GM23248 (cell line): ENCODE results near the gene CUL9. TPM values are rescaled to one million over a fixed set of nuclear protein-coding genes. Genes with fewer than 3 reads are reported as not detected.

Experiments
- DNase-seq: peaks from one replicate; pipeline ENCODE4 v3.0.0-alpha.2; 2015
- H2AFZ ChIP-seq: fragments of 200-600 bp; sonication (generic); 2 replicates; pipeline ENCODE4 v1.6.1; 2016; ENCODE audit warnings: antibody characterized with exemption
- H3F3A ChIP-seq: fragments of 200-600 bp; sonication (generic); 2 replicates; pipeline ENCODE4 v1.6.1; 2016; ENCODE audit warnings: mild to moderate bottlenecking, antibody characterized with exemption, mixed run types; ENCODE audit not compliant: insufficient read depth
- H3K27ac ChIP-seq: fragments of 200-600 bp; sonication (generic); 2 replicates; pipeline ENCODE4 v1.5.1; 2016; ENCODE audit warnings: mild to moderate bottlenecking
- H3K27me3 ChIP-seq: fragments of 200-600 bp; sonication (generic); replicated peaks from 2 replicates; pipeline ENCODE4 v1.6.1; 2016; ENCODE audit warnings: mild to moderate bottlenecking; ENCODE audit not compliant: insufficient read depth
- H3K36me3 ChIP-seq: fragments of 200-600 bp; sonication (generic); 2 replicates; pipeline ENCODE4 v1.6.1; 2016; ENCODE audit warnings: low read depth, mild to moderate bottlenecking
- H3K4me1 ChIP-seq: fragments of 200-600 bp; sonication (generic); 2 replicates; pipeline ENCODE4 v1.6.1; 2016; ENCODE audit warnings: mild to moderate bottlenecking; ENCODE audit not compliant: insufficient read depth
- H3K4me2 ChIP-seq: fragments of 200-600 bp; sonication (generic); one replicate; pipeline ENCODE4 v1.6.1; 2016; ENCODE audit warnings: mild to moderate bottlenecking; ENCODE audit not compliant: unreplicated experiment
- H3K4me3 ChIP-seq: fragments of 200-600 bp; sonication (generic); 2 replicates; pipeline ENCODE4 v1.5.1; 2016; ENCODE audit warnings: mild to moderate bottlenecking
- H3K79me2 ChIP-seq: fragments of 200-600 bp; sonication (generic); 2 replicates; pipeline ENCODE4 v1.6.1; 2016; ENCODE audit warnings: mild to moderate bottlenecking; ENCODE audit not compliant: insufficient read depth
- H3K9ac ChIP-seq: fragments of 200-600 bp; sonication (generic); 2 replicates; pipeline ENCODE4 v1.6.1; 2016; ENCODE audit warnings: mild to moderate bottlenecking
- H3K9me2 ChIP-seq: fragments of 200-600 bp; sonication (generic); 2 replicates; pipeline ENCODE4 v1.6.1; 2016; ENCODE audit warnings: mixed run types, mild to moderate bottlenecking, moderate library complexity; ENCODE audit not compliant: insufficient read depth
- H3K9me3 ChIP-seq: fragments of 200-600 bp; sonication (generic); one replicate; pipeline ENCODE4 v1.6.1; 2017; ENCODE audit warnings: low read depth
- H4K20me1 ChIP-seq: fragments of 200-600 bp; sonication (generic); 2 replicates; pipeline ENCODE4 v1.6.0; 2016; ENCODE audit not compliant: insufficient read depth
- EZH2 ChIP-seq: fragments of 200-600 bp; sonication (generic); IDR thresholded peaks from 2 replicates; pipeline ENCODE4 v1.6.1; 2018; ENCODE audit warnings: antibody characterized with exemption, mild to moderate bottlenecking; ENCODE audit not compliant: insufficient read depth, poor library complexity, severe bottlenecking
- EZH2phosphoT487 ChIP-seq: fragments of 200-600 bp; sonication (generic); IDR thresholded peaks from 2 replicates; pipeline ENCODE4 v1.6.1; 2018; ENCODE audit warnings: antibody characterized with exemption, moderate library complexity, mild to moderate bottlenecking, low read depth; ENCODE audit not compliant: insufficient read depth
- WGBS, 2 experiments: methylation state at CpG; one replicate each; pipeline ENCODE4 v1.1.6; 2015 to 2017; ENCODE audit warnings: low lambda C conversion rate in 2 of 2, low coverage in 1 of 2; ENCODE audit errors: missing lambda C conversion rate in 2 of 2; 5-methylcytosine and 5-hydroxymethylcytosine counted together
- in situ Hi-C: fragments of 300-500 bp; cut with MboI; formaldehyde crosslinking; loops from 2 replicates; pipeline ENCODE4 v1.15.0; 2020
- polyA plus RNA-seq: library from polyadenylated mRNA; unstranded; fragments of >200 nt; fragmentation: Nextera tagmentation; extraction: Ambion mirVana; gene quantifications from 2 replicates; pipeline ENCODE4 v1.2.1, GENCODE V29; 2016
- total RNA-seq: library from RNA; depleted of rRNA; stranded (reverse); fragments of >200 nt; shearing (Covaris generic); gene quantifications from 2 replicates; pipeline ENCODE4 v1.2.3, GENCODE V29; 2014

The CUL9 gene
- total and polyA plus RNA-seq, 2 experiments from 2014 or later: 8.5 to 15.0 TPM

DNA sequence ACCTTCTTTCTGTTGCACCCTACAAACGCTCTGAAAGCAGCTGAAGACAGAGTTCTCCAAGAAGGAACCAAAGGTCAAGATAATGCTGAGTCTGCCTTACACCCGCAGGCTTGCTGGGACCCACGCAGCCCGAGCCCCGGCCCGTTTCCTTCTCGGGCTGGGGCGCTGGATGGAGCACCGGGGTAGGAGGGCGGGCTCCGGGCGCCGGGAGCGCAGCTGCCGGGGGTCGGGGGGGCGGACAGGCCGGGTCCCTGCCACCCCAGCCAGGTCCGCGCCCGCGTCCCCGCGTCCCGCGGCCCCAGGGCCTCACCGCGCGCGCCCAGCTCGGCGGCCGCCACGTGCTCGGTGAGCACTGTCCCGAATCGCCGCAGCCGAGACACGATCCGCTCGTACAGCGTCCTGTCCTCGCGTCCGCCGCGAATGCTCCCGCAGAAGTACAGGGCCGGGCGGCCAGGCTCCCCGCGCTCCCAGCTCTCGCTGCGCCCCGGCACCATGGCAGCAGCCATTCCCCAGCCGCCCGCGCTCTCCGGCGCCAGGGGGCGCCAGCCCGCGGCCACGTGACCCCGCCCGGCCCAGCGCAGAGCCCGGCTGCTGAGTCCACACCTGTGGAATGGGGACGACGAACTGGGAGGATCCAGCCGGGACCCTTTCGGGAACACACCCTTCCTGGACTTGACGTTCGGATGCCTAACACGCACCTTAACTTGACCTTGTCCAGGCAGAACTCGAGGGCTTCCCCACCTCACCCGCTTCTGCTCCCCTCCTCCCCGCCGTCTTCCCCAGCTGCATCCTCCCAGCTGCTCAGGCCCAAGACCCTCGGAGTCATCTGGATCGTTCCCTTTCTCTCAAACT is 47.2 kb downstream of the CUL9 start, which contains the start of gene DNPH1:
Gene DNPH1, minus strand, starts transcription at position 531 of the 852 bp plus-strand sequence. Its CDS starts 25 bp downstream, at position 506.
- peak; percentile 85 for DNase-seq
- TF ChIP-seq EZH2phosphoT487 (no peak), EZH2 (no peak)
- in situ Hi-C loops: no loop called here

DNA sequence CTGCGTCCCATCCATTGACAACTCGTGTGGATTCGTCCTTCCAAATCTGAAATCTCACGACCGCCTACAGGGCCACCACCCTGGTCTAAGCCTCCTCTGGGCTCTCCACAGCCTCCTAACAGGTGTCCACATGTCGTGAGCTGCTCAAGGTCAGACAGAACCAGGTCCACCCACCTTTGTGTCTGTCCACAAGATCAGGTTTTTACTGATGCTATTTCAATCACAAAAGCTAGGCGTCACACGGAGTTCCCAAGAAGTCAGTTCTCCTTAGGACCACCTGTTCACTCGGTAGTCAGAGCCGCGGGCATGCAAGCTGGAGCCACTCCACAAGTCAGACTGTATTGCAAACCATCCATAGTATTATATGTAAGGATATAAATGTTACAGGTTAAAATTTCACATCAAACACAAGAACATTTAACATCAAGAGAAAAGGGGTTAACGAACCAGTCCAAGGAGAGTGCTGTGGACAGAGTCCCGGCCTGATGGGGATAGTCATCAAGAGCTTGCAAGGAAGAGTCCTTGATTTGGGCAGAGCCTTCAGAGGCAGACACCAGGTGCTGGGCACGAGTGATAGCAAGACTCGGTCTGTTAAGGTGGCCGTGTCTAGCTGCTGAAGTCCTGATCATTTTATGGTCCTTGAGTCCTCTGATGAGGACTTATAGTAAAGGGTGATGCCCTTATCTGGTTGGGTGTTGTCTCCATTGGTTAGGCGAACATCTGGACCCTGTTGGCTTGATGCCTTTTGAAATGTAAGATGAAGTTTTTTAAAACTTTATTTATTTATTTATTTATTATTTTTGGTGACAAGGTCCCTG is 48.0 kb downstream of the CUL9 start:
- Histone ChIP-seq H3F3A (no peaks in the 10 kb centered on the region), H3K79me2 (peaks cover 6% of the 10 kb centered on the region; the same call in 1 of the 2 replicates), H2AFZ (peak overlapping the region; percentile 83), H4K20me1 (no peaks in the 10 kb centered on the region), H3K9me2 (no peaks in the 10 kb centered on the region), H3K4me2 (peak overlapping the region; percentile 76), H3K27me3 (peaks cover 9% of the 10 kb centered on the region; the same call in 1 of the 2 replicates), H3K4me1 (peaks cover 4% of the 10 kb centered on the region; the same call in 1 of the 2 replicates), H3K9me3 (no peaks in the 10 kb centered on the region), H3K27ac (no peak overlapping the region), H3K4me3 (peak overlapping the region; percentile 74), H3K9ac (no peak overlapping the region), H3K36me3 (no peaks in the 10 kb centered on the region)
- in situ Hi-C loops: no loop called here
- no peak for DNase-seq
- WGBS, 2 experiments: 51 to 57% methylated on average over 17 of the region's 17 CpGs
- TF ChIP-seq EZH2phosphoT487: no peak
- no peak for TF ChIP-seq EZH2

More for the DNA sequence above, 47.2 kb downstream of the CUL9 start, which contains the start of gene DNPH1:
- H4K20me1 ChIP-seq: no peaks in the 10 kb centered on the region
- H3K4me3 ChIP-seq: peak within 1 kb of the TSS; percentile 74
- H3K4me2 ChIP-seq: peak within 1 kb of the TSS; percentile 76
- 1 to 3% methylated on average over 52 to 61 of the region's 82 CpGs for WGBS, 2 experiments
- peaks cover 4% of the 10 kb centered on the region; the same call in 1 of the 2 replicates for H3K4me1 ChIP-seq
- H3K36me3 ChIP-seq: no peaks in the 10 kb centered on the region
- peak within 1 kb of the TSS; percentile 83 for H2AFZ ChIP-seq
- no peaks in the 10 kb centered on the region for H3F3A ChIP-seq
- no peak within 1 kb of the TSS for H3K27ac ChIP-seq
- H3K9me3 ChIP-seq: no peaks in the 10 kb centered on the region
- peaks cover 6% of the 10 kb centered on the region; the same call in 1 of the 2 replicates for H3K79me2 ChIP-seq
- no peaks in the 10 kb centered on the region for H3K9me2 ChIP-seq
- peaks cover 7% of the 10 kb centered on the region; the same call in 1 of the 2 replicates for H3K27me3 ChIP-seq
- H3K9ac ChIP-seq: peak within 1 kb of the TSS; percentile 73

DNA sequence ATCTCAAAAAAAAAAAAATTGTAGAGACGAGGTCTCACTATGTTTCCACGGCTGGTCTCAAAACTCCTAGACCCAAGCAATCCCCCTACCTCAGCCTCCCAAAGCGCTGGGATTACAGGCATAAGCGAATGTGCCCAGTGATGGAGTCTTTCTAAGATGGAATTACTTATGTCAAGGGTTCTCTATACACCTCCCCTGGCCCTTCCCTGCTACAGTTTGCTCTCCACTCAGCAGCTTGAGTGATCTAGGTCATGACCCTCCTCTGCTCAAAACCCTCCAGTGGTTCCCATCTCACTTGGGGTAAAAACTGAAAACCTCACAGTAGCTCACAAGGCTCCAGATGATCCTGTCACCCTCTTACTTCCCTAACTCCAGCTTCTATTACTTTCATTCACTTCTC is 49.1 kb downstream of the CUL9 start:
- no peaks in the 10 kb centered on the region for H3K9me3 ChIP-seq
- in situ Hi-C loops: no loop called here
- no peak overlapping the region for H3K4me2 ChIP-seq
- H2AFZ ChIP-seq: no peak overlapping the region
- no peaks in the 10 kb centered on the region for H3F3A ChIP-seq
- no peaks in the 10 kb centered on the region for H4K20me1 ChIP-seq
- no peaks in the 10 kb centered on the region for H3K9me2 ChIP-seq
- peaks cover 19% of the 10 kb centered on the region for H3K27me3 ChIP-seq
- TF ChIP-seq EZH2phosphoT487 (no peak), EZH2 (no peak)
- WGBS, 2 experiments: 80% methylated on average over 4 of the region's 4 CpGs
- no peak for DNase-seq
- no peak overlapping the region for H3K27ac ChIP-seq
- no peak overlapping the region for H3K9ac ChIP-seq
- H3K79me2 ChIP-seq: peaks cover 6% of the 10 kb centered on the region; the same call in 1 of the 2 replicates
- H3K4me3 ChIP-seq: no peak overlapping the region
- H3K36me3 ChIP-seq: no peaks in the 10 kb centered on the region
- peaks cover 4% of the 10 kb centered on the region; the same call in 1 of the 2 replicates for H3K4me1 ChIP-seq
